Left hindlimb (tissue), 1 donor: ENCODE data around the gene TMEM38A.
A peak's percentile ranks its signal among the peaks of the same experiment; 100 is the strongest.
"Not testable (repeated sequence)": the region's sequence is repeated elsewhere in the genome, so short reads cannot be mapped to it uniquely, and the experiment has no call there.

ENCODE experiments used
- DNase-seq: peaks from one replicate; pipeline ENCODE4 v3.0.0-alpha.2; 2018

The TMEM38A gene

DNA sequence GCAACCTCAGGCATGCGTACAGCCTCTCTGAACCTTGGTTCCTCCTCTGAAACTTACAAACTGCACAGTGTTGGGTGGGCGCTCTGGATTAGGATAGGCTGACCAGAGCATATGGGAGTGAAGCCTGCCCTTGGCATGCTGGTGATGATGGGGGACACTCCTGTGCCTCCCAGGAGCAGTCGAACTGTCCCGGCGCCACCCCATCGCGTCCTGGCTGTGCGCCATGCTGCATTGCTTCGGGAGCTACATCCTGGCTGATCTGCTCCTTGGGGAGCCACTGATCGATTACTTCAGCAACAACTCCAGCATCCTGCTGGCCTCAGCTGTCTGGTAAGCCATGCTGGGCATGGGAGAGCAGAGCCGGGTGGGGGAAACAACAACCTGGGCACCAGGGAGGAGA is 18.9 kb downstream of the TMEM38A start:
- no peak for DNase-seq

- no peak for DNase-seq
These were observed 21.6 kb downstream of the TMEM38A start for GRCh38 chr19:16682539-16682938.

GRCh38 chr19:16684216-16684615 is 23.3 kb downstream of the TMEM38A start:
- DNase-seq, result no peak

DNA sequence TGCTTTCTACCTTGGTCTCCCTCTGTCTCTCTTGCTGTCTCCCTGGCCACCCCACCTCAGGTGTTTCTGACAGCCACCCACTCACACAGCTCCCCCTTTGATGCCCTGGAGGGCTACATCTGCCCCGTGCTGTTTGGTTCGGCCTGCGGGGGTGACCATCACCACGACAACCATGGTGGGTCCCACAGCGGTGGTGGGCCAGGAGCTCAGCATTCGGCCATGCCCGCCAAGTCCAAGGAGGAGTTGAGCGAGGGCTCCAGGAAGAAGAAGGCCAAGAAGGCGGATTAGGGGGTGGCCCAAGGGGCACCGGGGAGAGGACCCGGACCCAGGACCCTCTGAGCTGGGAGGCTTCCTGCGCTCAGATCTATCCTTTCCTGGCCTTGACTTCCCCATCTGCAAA is 27.1 kb downstream of the TMEM38A start:
- no peak for DNase-seq

- peak; percentile 42 for DNase-seq
These were observed 38.0 kb downstream of the TMEM38A start for GRCh38 chr19:16698914-16699313.

- no peak for DNase-seq
These were observed 41.2 kb downstream of the TMEM38A start for GRCh38 chr19:16702123-16702522.

GRCh38 chr19:16703677-16704076 is 42.7 kb downstream of the TMEM38A start:
- no peak for DNase-seq

DNA sequence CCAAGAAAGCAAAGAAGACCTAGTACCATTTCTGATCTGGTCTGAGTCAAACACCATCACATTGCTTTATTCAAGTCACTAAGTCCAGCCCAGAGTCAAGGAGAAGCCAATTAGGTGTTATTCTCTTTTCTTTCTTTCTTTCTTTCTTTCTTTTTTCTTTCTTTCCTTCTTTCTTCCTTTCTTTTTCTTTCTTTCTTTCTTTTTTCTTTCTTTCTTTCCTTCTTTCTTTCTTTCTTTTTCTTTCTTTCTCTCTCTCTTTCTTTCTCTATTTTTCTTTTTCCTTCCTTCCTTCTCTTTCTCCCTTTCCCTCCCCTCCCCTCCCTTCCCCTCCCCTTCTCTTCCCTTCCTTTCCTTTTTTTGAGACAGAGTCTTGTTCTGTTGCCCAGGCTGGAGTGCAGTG is 49.9 kb downstream of the TMEM38A start:
- not testable (repeated sequence) for DNase-seq

GRCh38 chr19:16712295-16712694 is 51.4 kb downstream of the TMEM38A start:
- DNase-seq, result not testable (repeated sequence)

DNA sequence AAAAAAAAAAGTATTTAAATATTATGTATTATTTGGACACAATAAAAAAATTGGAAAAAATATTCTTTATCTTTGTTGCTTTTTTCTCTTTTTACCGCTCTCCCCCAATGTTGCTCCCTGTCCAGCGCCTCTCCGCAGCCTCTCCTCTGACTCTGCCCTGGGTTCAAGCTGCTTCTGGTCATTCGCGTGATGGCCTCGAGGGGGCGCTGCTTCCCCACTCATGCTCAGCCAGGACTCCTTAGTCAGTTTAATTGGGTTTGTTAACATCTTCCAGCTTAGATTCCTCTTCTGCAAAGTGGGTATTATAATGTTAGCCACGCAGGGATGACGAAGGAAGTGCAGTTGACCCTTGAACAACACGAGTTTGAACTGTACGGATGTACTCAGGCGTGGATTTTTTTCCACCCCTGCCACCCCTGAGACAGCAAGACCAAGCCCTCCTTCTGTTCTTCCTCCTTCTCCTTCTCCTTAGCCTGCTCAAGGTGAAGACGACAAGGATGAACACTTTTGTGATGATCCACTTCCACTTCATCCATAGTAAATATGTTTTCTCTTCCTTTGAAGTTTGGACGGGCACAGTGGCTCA is 53.9 kb downstream of the TMEM38A start:
- no peak for DNase-seq

GRCh38 chr19:16715611-16716010 is 54.7 kb downstream of the TMEM38A start:
- no peak for DNase-seq

- no peak for DNase-seq
These were observed 60.1 kb downstream of the TMEM38A start for GRCh38 chr19:16721051-16721450.

DNA sequence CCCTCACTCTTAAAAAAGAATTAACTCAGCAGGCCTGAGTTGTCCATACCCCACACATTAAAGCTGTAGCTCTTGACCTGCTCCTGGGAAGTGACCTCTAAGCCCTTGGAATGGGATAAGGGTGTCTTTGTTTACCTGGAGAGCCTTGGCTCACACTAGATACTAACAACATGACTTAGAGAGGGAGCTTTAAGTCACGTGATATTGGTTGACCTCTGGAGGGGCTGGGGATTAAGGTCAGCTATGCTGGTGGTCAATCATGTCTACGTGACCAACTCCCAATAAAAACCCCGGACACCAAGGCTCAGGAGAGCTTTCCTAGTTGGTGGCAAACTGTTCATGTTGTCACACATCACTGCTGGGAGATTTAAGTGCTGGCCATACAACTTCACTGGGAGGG is 61.7 kb downstream of the TMEM38A start:
- no peak for DNase-seq

DNA sequence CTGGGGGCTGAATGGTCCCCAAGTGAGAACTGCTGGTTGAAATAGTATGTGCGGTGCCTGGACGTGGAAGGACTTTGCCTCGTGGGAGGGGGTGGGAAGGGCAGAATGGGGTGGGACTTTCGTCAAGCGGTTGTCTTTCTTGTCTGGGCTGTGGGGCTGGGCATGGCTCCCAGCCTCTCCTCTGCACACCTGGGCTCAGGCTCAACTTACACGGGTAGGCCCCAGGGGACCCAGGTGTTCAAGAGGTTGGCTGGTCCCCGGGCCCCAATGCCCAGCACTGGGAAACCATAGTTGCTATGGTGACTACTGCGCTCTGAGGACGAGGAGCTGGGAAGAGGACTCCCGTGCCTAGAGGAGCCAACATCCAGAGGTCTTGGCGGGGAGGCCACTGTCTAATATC is 66.0 kb downstream of the TMEM38A start:
- no peak for DNase-seq

- not testable (repeated sequence) for DNase-seq
These were observed 74.8 kb downstream of the TMEM38A start for GRCh38 chr19:16735650-16736266.

DNA sequence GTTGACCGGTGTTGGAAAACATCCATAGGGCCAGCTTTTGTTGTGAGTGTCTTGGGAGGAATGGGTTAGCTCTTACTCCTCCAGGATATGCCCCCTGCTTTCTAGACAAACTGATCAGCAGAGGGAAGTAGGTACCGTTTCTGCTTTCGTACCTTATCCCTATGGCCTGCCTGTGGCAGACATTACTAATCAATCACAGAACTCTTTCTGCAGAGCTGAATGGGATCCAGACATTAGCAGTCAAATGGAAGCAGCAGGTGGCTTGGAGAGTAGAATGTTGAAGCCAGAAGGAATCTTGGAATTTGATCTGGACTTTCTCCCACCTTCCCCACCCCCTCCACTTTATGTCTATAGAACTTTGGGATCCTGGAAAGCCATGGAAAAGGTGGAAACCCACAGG is 75.8 kb downstream of the TMEM38A start:
- no peak for DNase-seq

- no peak for DNase-seq
These were observed 77.0 kb downstream of the TMEM38A start for GRCh38 chr19:16737911-16738310.

DNA sequence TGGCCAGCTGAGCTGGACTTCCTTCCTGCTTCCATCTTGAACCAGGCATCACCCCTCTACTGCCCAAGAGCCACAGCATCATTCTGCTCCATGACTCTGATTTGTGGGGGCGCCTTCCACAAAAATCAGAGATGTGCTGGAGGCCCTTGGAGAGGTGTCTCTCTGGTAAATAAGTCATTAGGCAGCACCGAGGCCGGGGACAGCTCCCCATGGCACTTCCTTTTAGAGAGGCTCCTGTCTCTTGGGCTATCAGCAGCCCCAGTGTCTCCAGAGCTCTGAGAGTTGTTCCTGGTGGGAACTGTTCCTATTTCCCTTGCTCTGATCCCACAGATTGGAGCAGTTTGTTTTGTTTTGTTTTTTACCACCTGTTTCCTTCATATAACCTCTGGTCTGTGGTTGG is 78.6 kb downstream of the TMEM38A start:
- no peak for DNase-seq
